ENCODE data around the gene NHLH2. TPM values are rescaled to one million over a fixed set of nuclear protein-coding genes. Genes with fewer than 3 reads are reported as not detected.

The NHLH2 gene
- total and polyA plus RNA-seq, 10 of the 15 experiments (the other 5 are each of a cell fraction or from before 2014, with no cell fraction given) = 0.01 to 0.08 (median 0.05) TPM; not detected in 6

- DNase-seq (ENCODE audit: low read depth, low spot score) (no peak), FAIRE-seq (no peak), ATAC-seq (no peak)
- no peaks in the 10 kb centered on the region; a peak in 1 of 4 replicates for H3K27me3 ChIP-seq (replicated peaks in 1 of 2; ENCODE audit: control insufficient read depth in 2 of 2, insufficient read depth in 2 of 2, low read length in 1 of 2)
- ChIA-PET POLR2A (no interaction called here), RAD21 (ENCODE audit: unreplicated experiment) (no interaction called here), SMC1A (ENCODE audit: uncharacterized antibody, unreplicated experiment) (no interaction called here), CTCF (no interaction called here)
- no peak overlapping the region for H3K27ac ChIP-seq (ENCODE audit: control insufficient read depth, insufficient read depth)
- intact Hi-C loops (cut with micrococcal nuclease; ENCODE audit: unreplicated experiment) = no loop called here
- in situ Hi-C loops (cut with MboI) = no loop called here
- H4K20me1 ChIP-seq (ENCODE audit: control insufficient read depth, insufficient read depth) = no peaks in the 10 kb centered on the region
- H3K79me2 ChIP-seq (ENCODE audit: control insufficient read depth, insufficient read depth, low read length) = no peaks in the 10 kb centered on the region
- no peak overlapping the region for H3K4me2 ChIP-seq (ENCODE audit: control insufficient read depth, insufficient read depth)
- WGBS (ENCODE audit: insufficient coverage, insufficient replicate concordance, low lambda C conversion rate, missing lambda C conversion rate) = 8% methylated on average over 4 of the region's 4 CpGs
- no peak overlapping the region for H3K9ac ChIP-seq (ENCODE audit: control insufficient read depth, insufficient read depth, low read length)
- no peak overlapping the region for H2AFZ ChIP-seq (ENCODE audit: control insufficient read depth, low read depth, low read length)
- no peaks in the 10 kb centered on the region for H3K4me1 ChIP-seq (ENCODE audit: control insufficient read depth, insufficient read depth, low read length)
- H3K4me3 ChIP-seq = no peak overlapping the region
- H3K36me3 ChIP-seq (ENCODE audit: control insufficient read depth in 2 of 2, insufficient read depth in 2 of 2, low read length in 1 of 2) = no peaks in the 10 kb centered on the region
- H3K9me3 ChIP-seq (replicated peaks; ENCODE audit: control insufficient read depth, insufficient read depth, low read length) = no peaks in the 10 kb centered on the region
- TF ChIP-seq, protein P1, sequence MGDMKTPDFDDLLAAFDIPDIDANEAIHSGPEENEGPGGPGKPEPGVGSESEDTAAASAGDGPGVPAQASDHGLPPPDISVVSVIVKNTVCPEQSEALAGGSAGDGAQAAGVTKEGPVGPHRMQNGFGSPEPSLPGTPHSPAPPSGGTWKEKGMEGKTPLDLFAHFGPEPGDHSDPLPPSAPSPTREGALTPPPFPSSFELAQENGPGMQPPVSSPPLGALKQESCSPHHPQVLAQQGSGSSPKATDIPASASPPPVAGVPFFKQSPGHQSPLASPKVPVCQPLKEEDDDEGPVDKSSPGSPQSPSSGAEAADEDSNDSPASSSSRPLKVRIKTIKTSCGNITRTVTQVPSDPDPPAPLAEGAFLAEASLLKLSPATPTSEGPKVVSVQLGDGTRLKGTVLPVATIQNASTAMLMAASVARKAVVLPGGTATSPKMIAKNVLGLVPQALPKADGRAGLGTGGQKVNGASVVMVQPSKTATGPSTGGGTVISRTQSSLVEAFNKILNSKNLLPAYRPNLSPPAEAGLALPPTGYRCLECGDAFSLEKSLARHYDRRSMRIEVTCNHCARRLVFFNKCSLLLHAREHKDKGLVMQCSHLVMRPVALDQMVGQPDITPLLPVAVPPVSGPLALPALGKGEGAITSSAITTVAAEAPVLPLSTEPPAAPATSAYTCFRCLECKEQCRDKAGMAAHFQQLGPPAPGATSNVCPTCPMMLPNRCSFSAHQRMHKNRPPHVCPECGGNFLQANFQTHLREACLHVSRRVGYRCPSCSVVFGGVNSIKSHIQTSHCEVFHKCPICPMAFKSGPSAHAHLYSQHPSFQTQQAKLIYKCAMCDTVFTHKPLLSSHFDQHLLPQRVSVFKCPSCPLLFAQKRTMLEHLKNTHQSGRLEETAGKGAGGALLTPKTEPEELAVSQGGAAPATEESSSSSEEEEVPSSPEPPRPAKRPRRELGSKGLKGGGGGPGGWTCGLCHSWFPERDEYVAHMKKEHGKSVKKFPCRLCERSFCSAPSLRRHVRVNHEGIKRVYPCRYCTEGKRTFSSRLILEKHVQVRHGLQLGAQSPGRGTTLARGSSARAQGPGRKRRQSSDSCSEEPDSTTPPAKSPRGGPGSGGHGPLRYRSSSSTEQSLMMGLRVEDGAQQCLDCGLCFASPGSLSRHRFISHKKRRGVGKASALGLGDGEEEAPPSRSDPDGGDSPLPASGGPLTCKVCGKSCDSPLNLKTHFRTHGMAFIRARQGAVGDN (IDR thresholded peaks at IDR 0.05) = no peak
- no TSS peak for BruUV-seq (replicated peaks)
These were observed 45.8 kb downstream of the NHLH2 start for GRCh38 chr1:115794976-115795639.

GRCh38 chr1:115793162-115793561, 47.8 kb downstream of the NHLH2 start:
- no peak overlapping the region for H3K4me2 ChIP-seq (ENCODE audit: control insufficient read depth, insufficient read depth)
- no peak overlapping the region for H3K27ac ChIP-seq (ENCODE audit: control insufficient read depth, insufficient read depth)
- intact Hi-C loops (cut with micrococcal nuclease; ENCODE audit: unreplicated experiment) (no loop called here), in situ Hi-C loops (cut with MboI) (no loop called here)
- H4K20me1 ChIP-seq (ENCODE audit: control insufficient read depth, insufficient read depth) = no peaks in the 10 kb centered on the region
- H3K4me1 ChIP-seq (ENCODE audit: control insufficient read depth, insufficient read depth, low read length) = no peaks in the 10 kb centered on the region
- H3K9ac ChIP-seq (ENCODE audit: control insufficient read depth, insufficient read depth, low read length) = no peak overlapping the region
- ChIA-PET CTCF (no interaction called here), POLR2A (no interaction called here), SMC1A (ENCODE audit: uncharacterized antibody, unreplicated experiment) (no interaction called here), RAD21 (ENCODE audit: unreplicated experiment) (no interaction called here)
- no peaks in the 10 kb centered on the region for H3K79me2 ChIP-seq (ENCODE audit: control insufficient read depth, insufficient read depth, low read length)
- TF ChIP-seq MYC (IDR thresholded peaks at IDR 0.05; ENCODE audit: insufficient read depth, insufficient read length, insufficient replicate concordance, low read length, severe bottlenecking) (no peak), TCF7 (IDR thresholded peaks at IDR 0.05; ENCODE audit: borderline replicate concordance) (no peak)
- TF ChIP-seq, protein P2, sequence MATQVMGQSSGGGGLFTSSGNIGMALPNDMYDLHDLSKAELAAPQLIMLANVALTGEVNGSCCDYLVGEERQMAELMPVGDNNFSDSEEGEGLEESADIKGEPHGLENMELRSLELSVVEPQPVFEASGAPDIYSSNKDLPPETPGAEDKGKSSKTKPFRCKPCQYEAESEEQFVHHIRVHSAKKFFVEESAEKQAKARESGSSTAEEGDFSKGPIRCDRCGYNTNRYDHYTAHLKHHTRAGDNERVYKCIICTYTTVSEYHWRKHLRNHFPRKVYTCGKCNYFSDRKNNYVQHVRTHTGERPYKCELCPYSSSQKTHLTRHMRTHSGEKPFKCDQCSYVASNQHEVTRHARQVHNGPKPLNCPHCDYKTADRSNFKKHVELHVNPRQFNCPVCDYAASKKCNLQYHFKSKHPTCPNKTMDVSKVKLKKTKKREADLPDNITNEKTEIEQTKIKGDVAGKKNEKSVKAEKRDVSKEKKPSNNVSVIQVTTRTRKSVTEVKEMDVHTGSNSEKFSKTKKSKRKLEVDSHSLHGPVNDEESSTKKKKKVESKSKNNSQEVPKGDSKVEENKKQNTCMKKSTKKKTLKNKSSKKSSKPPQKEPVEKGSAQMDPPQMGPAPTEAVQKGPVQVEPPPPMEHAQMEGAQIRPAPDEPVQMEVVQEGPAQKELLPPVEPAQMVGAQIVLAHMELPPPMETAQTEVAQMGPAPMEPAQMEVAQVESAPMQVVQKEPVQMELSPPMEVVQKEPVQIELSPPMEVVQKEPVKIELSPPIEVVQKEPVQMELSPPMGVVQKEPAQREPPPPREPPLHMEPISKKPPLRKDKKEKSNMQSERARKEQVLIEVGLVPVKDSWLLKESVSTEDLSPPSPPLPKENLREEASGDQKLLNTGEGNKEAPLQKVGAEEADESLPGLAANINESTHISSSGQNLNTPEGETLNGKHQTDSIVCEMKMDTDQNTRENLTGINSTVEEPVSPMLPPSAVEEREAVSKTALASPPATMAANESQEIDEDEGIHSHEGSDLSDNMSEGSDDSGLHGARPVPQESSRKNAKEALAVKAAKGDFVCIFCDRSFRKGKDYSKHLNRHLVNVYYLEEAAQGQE (IDR thresholded peaks at IDR 0.05; ENCODE audit: low read depth, low read length) = no peak
- peaks cover 0 to 2% of the 10 kb centered on the region in 2 experiments; a peak in 1 of 4 replicates for H3K27me3 ChIP-seq (replicated peaks in 1 of 2; ENCODE audit: control insufficient read depth in 2 of 2, insufficient read depth in 2 of 2, low read length in 1 of 2)
- no peak for DNase-seq (ENCODE audit: low read depth, low spot score)
- no peak for ATAC-seq
- H3K9me3 ChIP-seq (replicated peaks; ENCODE audit: control insufficient read depth, insufficient read depth, low read length) = no peaks in the 10 kb centered on the region
- BruUV-seq (replicated peaks) = no TSS peak
- H2AFZ ChIP-seq (ENCODE audit: control insufficient read depth, low read depth, low read length) = no peak overlapping the region
- H3K4me3 ChIP-seq = no peak overlapping the region
- FAIRE-seq = no peak
- WGBS (ENCODE audit: insufficient coverage, insufficient replicate concordance, low lambda C conversion rate, missing lambda C conversion rate) = 47% methylated on average over 9 of the region's 9 CpGs
- no peaks in the 10 kb centered on the region for H3K36me3 ChIP-seq (ENCODE audit: control insufficient read depth in 2 of 2, insufficient read depth in 2 of 2, low read length in 1 of 2)

All from GM12878 (cell line).